Activated CD8-positive, alpha-beta memory T cell treated with anti-CD3 and anti-CD28 coated beads for 24 hours (primary cell): ENCODE data around the gene HUS1.

Experiments used
- DNase-seq: peaks from one replicate; pipeline ENCODE4 v3.0.0-alpha.2; 2020

The HUS1 gene

GRCh38 chr7:47915616-47915976, 63.8 kb downstream of the HUS1 start:
- no peak for DNase-seq

- no peak for DNase-seq
These were observed 64.4 kb downstream of the HUS1 start for GRCh38 chr7:47914717-47915615.
